HG03565 (cell line): ENCODE measurements around the gene SSR4.
"Not testable (repeated sequence)": the region's sequence is repeated elsewhere in the genome, so short reads cannot be mapped to it uniquely, and the experiment has no call there.

Experiments
- ATAC-seq: cut with Tn5 transposase; IDR thresholded peaks from one replicate; pipeline ENCODE4 v1.9.1; 2021; ENCODE audit warnings: mild to moderate bottlenecking, moderate library complexity; ENCODE audit not compliant: unreplicated experiment

The SSR4 gene

GRCh38 chrX:153794018-153794896, at the start of gene SSR4, which contains the start of gene IDH3G:
Gene SSR4 (plus strand): TSS chrX:153794668. CDS start chrX:153794688, 20 bp downstream.
Gene IDH3G (minus strand): TSS chrX:153794375. CDS start chrX:153794326, 49 bp downstream.
- ATAC-seq, result peak; percentile 86

GRCh38 chrX:153745067-153745433, 49.4 kb upstream of the SSR4 start:
- not testable (repeated sequence) for ATAC-seq

GRCh38 chrX:153746359-153746758, 48.1 kb upstream of the SSR4 start:
- no peak for ATAC-seq

- not testable (repeated sequence) for ATAC-seq
These were observed 47.5 kb upstream of the SSR4 start for GRCh38 chrX:153746991-153747390.

GRCh38 chrX:153749017-153749416, 45.5 kb upstream of the SSR4 start:
- not testable (repeated sequence) for ATAC-seq

GRCh38 chrX:153750127-153750774, 44.2 kb upstream of the SSR4 start:
- no peak for ATAC-seq

GRCh38 chrX:153755136-153755535, 39.3 kb upstream of the SSR4 start:
- no peak for ATAC-seq

- ATAC-seq, result no peak
These were observed 32.6 kb upstream of the SSR4 start for GRCh38 chrX:153761863-153762262.

- ATAC-seq, result no peak
These were observed 31.8 kb upstream of the SSR4 start for GRCh38 chrX:153762626-153763173.

GRCh38 chrX:153763298-153763932, 31.1 kb upstream of the SSR4 start:
- ATAC-seq, result no peak

- ATAC-seq, result no peak
These were observed 30.3 kb upstream of the SSR4 start, which contains the start of gene PLXNB3 for GRCh38 chrX:153763989-153764755. Gene PLXNB3 (plus strand): TSS chrX:153764249. CDS start chrX:153765536, 1,287 bp downstream.

GRCh38 chrX:153764786-153765137, 29.7 kb upstream of the SSR4 start:
- no peak for ATAC-seq

GRCh38 chrX:153765138-153766079, 29.1 kb upstream of the SSR4 start:
- ATAC-seq, result no peak

- ATAC-seq, result no peak
These were observed 28.2 kb upstream of the SSR4 start for GRCh38 chrX:153766098-153766817.

- no peak for ATAC-seq
These were observed 27.4 kb upstream of the SSR4 start for GRCh38 chrX:153766871-153767673.

GRCh38 chrX:153767674-153768055, 26.8 kb upstream of the SSR4 start:
- no peak for ATAC-seq

- ATAC-seq, result no peak
These were observed 25.9 kb upstream of the SSR4 start for GRCh38 chrX:153768311-153769157.
